Ecto neural progenitor cell (in vitro differentiated cells): Measurements from ENCODE around the gene GAK.

Source experiments
- DNase-seq: peaks from one replicate; pipeline ENCODE4 v3.0.0-alpha.2; 2018; ENCODE audit warnings: low spot score

GAK gene

DNA sequence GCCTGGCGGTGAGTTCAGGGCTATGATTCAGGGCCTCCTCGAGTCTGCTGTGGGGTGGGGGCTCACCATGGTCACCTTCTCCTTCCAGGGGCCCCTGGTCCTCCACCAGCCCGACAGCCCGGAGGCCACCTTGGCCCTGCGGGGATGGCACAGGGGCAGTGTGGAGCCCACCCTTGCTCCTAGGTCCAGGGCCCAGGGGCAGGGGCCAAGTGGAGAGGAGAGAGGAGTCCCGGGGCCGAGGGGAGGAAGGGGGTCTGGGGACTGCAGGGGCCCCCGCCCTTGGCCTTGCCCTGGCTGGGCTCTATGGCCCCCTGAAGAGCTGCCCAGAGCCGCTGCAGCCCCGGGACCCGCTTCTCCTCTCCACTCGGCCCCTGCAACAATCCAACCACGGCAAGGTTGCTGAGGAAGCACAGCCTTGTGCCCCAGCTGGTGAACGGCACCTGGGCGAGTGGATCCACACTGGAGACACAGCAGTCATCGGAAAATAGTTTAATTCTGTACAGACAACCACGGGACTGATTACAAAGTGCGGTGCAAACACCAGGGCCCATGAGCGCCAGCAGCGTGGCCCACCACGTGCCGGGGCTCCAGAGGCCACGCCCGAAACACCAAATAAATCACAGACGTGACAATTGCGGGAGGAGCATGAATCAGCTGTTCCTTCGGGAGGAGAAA is 83.2 kb downstream of the GAK start:
- no peak for DNase-seq

DNA sequence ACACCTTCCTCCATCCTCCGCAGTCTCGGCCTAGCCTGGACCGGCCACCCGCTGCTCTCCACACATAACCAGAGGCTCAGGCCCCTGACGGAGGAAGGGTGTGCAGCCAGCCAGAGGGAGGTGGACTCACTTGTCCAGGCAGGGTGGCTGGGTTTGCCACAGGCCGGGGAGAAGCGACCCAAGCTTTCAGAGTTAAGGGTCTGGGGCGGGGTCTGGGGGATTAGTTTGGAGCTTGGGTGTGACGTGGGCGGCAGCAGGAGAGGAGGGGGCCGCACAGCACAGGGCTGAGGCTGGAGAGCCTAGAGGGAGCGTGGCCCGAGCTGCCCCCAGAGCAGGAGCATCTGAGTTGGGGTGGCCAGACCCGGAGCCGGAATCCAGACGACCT is 83.8 kb downstream of the GAK start:
- no peak for DNase-seq

DNA sequence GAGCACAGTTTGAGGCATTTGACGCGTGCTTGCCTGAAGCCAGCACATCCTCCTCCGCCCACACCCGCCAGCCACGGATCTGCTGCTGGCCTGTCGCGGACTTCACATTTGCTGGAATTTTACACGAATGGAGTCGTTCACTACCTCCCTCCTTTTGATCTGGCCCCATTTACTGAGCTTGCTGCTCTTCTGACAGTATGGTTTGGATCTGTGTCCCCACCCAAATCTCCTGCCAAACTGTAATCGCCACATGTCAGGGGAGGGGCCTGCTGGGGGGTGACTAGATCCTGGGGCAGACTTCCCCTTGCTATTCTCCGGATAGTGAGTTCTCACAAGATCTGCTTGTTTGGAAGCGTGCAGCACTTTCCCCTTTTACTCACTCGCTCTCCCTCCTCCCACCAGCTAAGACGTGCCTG is 86.3 kb downstream of the GAK start:
- DNase-seq = no peak

DNA sequence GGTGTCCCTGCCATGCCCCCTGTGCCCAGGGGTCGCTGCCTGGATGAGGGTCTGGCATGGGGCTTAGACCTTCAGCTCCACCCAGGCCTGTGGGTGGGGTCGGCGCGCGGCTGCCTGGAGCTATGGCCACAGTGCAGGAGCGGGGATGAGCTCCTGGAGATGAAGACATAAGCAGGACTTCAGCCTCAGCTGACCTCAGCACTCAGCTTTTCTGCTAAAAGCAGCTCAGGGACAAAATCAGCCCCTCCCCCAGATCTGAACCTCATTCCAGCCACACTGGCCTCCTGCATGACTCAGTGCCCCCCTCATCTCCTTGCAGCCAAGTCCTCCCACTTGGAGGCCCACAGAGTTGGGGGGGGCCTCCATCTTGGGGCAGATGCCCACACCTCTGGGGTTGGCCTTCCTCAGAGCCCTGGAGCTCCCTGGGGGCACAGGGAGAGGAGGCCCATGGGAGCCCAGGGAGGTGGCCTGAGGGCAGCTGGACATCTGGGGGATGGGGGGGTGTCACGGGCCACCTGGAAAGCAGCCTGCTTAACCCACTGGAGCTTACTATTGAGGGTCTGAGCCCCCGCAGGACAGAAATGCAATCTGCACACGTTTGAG is 86.8 kb downstream of the GAK start:
- no peak for DNase-seq

DNA sequence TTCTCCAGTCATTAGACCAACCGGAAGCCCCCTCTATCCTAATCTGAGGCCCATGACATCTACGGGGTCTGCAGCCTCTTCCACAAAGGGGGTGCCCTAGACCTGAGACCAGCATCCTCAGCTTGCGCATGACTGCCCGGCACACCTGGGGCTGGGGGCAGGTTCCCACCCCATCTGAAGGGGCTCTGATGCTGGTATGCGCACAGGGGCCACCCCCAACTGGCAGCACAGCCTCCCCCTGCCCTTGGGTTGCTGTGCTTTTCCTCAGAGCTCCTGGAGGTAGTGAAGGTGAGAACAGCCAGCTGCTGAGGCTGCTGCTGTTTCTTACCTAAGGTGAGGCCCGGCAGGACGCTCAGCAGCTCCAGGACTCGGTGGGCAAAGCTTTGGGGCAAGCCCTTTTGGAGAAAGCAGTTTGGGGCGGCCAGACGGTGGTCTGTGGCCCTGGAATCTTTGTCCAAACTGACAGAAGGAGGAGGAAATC is 87.3 kb downstream of the GAK start:
- no peak for DNase-seq

DNA sequence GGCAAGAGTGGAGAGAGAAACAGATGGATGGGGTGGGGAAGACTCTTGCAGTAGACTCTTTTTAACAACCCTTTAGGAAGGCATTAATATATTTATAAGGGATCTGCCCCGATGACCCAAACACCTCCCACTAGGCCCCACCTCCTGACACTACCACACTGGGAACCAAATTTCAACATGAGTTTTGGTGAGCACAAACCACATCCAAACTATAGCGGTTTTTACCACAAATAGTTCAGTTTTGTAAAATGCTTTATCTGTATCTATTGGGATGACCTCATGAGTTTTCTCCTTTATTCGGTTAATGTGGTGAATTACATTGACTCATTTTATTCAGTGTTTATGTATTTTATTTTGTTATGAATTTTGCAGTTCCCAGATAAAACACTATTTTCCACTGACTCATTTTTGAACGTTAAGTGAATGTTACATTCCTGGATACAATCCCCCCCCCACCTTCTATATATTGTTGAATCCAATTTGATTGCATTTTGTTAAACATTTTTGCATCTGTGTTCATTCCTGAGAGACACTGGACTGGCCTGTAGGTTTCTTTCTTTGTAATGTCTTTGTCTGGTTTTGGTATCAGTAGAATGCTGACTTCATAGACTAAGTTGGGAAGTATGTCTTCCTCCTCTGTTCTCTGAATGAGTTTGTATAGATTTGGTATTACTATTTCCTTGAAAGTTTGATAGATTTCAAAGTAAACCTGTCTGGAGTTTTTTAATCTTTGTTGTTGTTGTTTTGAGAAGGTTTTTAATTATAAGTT is 92.3 kb downstream of the GAK start:
- DNase-seq = no peak

DNA sequence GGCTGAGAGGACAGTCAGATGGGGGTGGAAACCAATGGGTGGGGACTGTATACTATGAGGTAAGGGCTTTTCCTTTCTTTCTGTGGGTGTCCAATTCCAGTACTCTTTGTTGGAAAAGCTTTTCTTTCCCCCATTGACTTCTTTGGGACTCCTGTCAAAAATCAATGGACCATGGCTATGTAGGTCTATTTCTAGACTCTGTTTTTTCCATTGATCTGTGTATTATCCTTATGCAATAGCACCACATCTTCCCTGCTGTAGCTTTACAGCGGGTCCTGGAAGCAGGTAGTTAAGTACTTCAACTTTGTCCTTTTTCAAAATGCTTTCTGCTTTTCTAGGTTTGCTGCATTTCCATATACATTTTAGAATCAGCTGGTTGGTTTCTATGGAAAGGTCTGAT is 94.3 kb downstream of the GAK start:
- no peak for DNase-seq

DNA sequence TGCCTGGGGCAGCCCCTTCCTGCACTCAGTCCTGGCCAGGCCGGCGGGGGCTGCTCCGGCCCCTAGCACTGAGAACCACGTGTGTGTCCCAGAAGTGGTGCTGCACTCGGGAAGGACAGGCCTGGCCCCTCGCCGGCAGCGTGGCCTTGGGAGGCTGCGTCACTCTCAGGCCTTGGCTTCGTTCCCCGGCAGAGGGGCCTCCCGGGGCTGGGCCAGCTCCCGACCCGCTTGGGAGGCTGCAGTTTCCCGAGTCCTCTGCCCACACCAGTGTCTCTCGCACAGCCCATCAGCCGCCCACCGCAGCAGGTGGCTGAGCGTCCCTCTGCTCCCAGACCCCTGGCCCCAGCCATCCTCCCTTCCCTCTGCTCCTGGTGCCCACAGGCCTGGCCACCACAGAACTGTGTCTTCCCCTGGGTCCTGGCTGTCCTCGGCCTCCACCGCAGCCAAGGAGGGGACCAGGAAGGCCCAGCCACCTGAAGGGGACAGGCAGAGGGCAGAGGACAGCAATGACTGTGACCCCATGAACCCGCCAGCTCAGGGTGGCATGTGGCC is 95.3 kb downstream of the GAK start:
- DNase-seq = no peak

DNA sequence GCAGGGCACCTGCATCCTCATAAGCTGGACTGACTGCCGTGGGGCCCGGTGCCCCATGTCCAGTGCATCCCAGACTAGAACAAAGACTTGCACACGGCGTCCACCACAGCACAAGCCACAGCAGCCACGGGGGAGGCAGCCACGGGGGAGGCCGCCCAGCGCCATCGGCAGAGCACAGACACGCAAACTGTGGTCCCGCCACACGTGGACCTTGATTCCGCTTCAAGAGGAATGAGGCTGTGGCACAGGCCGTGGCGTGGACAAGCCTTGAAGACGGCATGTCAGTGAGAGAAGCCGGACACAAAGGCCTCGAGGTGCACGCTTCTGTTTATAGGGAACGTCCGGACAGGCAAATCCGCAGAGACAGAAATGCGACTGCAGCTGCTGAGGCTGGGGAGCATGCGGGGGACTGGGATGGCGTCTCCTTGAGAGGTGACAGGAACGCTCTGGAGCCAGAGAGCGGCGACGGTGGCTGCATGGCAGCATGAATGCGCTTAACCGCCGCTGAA is 96.1 kb downstream of the GAK start:
- DNase-seq = no peak

DNA sequence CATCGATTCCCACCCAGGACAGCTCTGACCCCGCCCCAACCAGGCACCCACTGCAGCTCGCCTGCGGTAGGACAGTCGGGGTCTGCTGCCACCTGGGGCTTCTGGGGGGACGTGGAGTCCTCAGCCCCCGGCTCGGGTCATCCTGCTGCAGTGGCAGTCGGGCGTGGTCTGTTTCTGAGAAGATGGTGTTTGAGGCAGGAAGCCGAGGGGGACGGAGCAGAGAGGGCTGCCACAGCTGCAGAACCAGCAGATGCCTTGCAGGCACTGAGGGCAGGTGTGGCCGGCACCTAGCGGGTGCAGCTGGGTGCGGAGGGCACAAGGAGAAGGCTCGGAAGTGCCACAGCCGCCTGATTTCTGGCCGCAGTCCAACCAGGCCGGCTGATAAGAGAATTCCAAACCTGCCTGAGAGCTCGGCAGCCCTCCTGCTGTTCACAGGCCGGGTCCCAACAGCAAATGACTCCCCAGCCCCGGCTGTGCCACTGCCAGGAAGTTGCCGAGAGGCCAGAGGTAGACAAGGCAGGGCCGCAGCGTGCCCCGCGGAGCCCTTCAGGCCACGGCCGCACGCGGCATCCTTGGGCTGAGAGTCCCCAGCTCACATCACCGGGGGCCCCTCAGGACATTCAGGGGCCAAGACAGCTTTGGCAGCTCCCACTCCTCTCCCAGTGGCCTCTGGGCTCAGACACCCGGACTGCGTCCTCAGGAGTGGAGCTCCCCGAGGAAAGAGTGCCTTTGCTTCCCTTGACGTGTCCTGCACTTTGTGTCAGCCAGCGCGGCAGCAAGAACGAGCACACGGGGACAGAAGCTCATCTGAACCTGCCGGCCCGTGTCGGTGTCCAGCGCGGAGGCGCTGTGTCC is 96.7 kb downstream of the GAK start:
- DNase-seq = no peak

DNA sequence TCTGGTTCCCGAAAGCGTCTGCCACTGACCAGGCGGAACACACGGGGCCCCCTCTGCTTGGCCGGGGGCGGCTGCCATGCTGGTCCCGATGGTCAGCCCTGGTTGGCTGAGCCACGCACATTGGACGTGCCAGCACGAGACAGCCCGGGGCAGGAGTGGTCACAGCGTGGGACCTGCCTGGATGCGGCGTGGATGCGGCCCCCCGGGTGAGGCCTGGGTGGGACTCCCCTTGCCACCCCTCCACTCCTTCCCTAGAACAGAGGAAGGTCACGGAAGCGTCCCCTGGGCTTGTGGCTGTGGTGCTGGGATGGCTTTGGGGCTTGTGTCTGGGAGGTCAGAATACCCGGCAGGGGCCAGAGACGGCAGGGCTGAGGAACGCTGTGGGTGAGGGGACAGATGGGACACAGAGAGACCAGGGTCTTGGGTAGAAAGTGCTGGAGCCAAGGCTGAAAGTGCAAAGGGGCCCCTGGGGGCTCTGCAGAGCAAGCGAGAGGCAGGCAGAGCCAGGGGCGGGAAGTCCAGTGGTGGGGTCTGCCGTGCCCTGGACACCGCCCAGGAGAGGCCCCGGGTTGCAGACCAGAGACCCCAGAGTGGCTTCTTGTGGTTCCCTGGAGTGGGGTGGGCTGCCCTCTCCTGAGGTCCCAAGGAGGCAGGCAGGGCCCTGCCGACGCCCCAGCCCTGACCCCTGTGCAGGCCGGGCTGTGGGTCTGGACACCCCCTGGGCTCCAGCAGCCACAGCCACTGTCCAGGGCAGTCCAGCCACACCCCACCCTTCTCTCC is 97.6 kb downstream of the GAK start:
- DNase-seq = no peak

DNA sequence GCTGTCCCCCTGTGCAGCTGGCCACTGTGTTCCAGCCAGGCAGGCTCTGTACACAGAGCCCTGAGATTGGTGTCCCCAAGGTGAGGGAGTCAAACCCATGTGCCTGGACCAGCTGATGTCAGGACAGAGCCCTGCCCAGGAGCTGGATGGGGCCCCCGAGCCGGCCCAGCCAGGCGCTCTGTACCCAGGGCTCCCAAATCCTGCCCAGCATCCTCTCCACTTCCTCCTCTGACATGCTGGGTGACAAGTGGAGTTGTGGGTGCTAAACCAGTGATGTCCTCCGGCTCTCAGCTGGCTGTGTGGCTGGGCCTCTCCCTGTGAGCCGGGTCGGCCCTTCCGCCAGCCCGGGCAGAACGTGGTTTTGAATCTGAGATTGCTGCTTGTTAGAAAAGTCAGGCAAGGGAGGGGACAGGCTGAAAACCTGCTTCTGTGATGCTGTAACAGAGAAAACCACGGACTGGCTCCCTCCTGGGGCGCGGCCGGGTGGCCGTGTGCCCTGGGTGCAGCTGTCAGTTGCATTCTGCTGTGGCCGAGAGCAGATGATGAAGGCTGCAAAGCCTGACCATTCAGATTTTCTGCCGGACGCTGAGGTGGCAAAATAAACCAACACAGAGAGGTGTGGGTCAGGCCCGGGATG is 98.3 kb downstream of the GAK start:
- DNase-seq = no peak

DNA sequence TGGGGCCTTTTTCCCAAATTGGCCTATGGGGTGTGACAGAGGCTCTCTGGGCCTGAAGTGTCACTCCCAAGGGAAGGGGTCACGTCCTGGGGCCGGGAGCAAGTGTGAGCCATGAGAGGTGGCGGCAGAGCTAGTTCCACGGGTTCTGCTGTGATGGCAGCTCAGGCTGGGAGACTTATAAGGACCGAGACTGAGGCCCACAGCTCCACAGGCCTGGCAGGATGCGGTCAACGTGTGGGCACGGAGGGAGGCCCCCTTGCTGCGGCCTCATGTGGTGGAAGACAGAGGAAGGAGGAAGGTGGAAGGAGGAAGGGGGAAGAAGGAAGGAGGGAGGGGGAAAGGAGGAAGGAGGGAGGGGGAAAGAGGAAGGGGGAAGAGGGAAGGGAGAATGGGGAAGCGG is 99.0 kb downstream of the GAK start:
- DNase-seq = no peak

DNA sequence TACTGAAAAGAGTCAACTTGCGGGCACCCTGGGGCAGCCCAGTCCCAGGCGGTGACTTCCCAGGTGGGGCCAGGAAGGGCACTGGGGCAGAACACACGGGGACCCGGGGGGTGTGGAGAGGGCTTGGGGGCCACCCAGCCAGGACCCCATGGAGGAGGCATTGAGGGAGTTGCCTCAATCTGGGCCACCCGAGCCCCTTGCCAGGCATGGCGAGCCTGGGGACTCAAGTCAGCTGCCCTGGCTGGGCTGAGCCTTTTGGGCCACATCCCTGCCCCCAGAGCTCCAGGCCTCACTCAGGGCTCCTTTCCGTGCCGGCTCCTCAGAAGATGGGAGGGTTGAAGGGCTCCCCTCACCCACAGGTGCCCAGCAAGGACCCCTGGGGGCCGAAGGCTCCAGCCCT is 99.6 kb downstream of the GAK start:
- DNase-seq = no peak

DNA sequence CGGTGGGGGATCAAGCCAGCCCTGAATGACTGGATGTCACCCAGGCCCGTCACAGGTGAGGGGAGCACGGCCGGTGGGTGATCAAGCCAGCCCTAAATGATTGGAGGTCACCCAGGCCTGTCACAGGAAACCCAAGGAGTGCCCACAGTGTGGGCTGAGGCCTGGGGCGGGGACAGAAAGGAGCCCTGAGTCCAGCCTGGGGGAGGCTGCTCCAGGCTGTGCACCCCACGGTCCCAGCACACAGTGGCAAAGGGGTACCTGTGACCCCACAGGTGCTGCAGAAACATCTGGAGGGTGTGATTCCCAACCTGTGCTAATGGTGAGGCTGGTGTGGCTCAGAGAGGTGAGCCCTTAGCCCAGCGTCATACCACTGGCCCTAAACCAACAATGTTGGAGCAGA is 100.0 kb downstream of the GAK start:
- no peak for DNase-seq

DNA sequence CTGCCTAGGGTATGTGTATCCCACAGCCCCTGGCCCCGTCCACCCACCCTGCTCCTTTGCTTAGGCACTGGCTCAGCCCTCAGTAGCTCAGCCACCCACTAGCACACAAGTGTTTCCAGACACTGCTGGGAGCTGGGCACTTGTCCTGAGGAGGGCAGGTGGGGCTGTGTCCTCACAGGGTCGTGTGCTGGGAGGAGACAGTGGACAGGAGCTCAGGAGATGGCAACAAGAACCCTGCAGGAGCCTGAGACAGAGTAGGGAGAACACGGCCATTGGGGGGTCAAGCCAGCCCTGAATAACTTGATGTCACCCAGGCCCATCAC is 100.7 kb downstream of the GAK start:
- DNase-seq = no peak

DNA sequence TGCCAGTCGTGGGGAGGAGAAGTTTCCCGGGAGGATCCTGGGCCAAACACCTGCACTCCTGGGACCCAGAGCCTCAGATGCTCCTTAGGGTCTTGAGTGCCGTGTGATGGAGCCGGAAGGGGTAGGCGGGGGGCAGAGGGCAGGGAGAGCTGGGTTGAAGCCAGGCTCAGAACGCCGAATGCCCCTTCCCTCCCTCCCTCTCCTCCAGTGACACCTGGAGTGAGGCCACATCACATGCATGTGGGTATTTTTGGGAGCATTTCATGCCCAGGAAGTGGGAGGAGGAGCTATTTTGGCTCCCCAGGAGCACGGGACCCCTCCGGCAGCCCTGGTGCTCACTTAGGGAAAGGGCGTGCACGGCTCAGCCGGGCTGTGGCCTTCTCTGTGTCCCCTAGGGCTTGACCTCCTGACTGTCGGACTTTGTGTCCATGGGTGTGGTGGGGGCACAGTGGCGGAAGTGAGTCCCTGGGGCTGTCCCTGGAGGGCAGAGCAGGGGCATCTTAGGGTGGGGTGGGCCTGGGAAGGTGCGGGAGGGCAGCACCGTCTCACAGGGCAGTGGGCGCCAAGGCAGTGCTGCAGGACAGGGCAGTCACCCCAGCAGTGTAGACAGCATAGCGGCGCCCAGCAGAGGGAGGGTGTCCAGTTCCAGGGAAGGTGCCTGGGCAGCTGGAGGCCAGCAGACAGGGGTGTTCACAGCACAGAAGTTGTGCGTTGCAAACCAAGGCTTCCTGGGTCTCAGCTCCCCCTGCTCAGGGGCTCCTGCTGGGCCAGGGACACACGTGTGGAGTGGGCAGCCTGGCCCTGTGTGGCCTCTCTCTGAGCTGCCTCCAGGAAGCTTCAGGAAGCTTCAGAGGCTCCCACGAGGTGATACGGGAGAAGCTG is 101.3 kb downstream of the GAK start:
- no peak for DNase-seq

DNA sequence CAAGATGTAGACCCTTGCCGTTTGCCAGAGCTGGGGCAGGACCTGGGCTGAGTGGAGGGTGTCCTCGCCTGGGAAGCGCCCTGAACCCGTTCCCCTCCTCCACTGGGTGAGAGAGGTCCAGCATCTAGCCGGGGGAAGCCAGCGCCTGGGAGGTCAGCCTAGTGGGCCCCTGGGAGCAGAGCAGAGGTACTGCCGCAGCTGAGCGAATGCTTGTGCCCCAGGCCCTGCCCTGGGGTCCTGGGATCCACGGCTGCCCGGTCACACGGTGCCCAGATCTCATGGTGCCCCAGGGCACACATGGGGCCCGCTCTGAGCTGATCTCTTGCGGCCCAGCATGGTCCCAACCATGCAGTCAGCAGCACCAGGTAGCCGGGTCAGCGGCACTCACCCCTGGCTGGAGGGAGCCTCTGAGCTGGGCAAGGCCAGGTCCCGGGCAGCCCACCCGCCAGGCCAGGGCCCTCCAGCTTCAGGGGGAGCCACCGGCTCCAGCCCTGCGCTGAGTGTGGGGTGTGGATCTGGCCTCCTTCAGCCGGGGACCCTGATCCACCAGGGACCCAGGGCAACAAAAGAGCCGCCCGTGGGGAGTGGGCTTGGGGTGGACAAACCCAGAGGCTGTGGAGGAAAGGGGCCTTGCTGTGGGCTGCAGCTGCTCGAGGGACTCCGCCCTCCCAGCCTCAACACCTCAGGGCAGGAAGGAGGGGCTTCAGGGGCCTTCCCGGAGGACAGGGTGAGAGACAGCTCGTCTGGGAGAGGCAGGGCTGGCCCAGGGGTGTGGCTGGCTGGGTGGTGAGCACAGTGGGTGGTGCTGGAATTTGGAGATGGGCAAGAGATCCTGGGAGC is 102.1 kb downstream of the GAK start:
- DNase-seq = no peak

DNA sequence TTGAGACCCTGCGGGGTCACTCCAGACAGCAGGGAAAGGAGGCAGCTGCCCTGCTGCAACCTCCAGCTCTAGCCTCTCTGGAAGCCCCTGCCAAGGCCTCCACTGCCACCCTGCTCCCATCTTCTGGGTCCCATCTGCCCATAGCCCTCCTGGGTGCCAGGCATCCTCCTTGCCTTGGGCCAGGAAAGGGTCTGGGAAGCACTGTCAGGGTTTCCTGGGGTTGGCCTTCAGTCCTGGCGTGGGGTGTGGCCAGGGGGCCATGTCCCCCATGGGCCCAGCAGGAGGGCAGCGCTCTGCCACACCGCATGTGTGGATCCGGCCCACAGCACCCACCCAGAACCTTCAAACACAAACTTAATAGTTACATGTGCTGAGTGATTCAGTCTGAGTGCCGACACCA is 102.8 kb downstream of the GAK start:
- no peak for DNase-seq
